Heart left ventricle (tissue), 16 donors: Measurements from ENCODE around the gene KLHDC9. TPM values are rescaled to one million over a fixed set of nuclear protein-coding genes. Genes with fewer than 3 reads are reported as not detected.

Experiments used
- ATAC-seq, 4 donors: fragments of 200-7000 bp; cut with Tn5 transposase; one replicate each; pipeline ENCODE4 v1.9.1; 2020 to 2022; ENCODE audit warnings: moderate library complexity in 4 of 4, mild to moderate bottlenecking in 3 of 4, moderate number of reproducible peaks in 1 of 4
- DNase-seq, 5 donors: peaks; one replicate each; pipeline ENCODE4 v3.0.0-alpha.2; 2020
- H3K27ac ChIP-seq, 12 donors: fragments of 200-600 bp; sonication (generic) in 4 of 12; one replicate each; pipeline versions ENCODE4 v1.5.0 to v1.8.0; 2016 to 2022; ENCODE audit warnings: mild to moderate bottlenecking in 2 of 12
- H3K27me3 ChIP-seq, 9 donors: fragments of 200-600 bp; sonication (generic) in 2 of 9; one replicate each; pipeline versions ENCODE4 v1.5.1 to v1.8.0; 2016 to 2022; ENCODE audit warnings: mild to moderate bottlenecking in 3 of 9
- H3K36me3 ChIP-seq, 9 donors: fragments of 200-600 bp; sonication (generic) in 2 of 9; one replicate each; pipeline versions ENCODE4 v1.5.0 to v1.8.0; 2018 to 2022; ENCODE audit warnings: mild to moderate bottlenecking in 2 of 9
- H3K4me1 ChIP-seq, 12 donors: fragments of 200-600 bp; sonication (generic) in 4 of 12; one replicate each; pipeline versions ENCODE4 v1.5.0 to v1.8.0; 2016 to 2022; ENCODE audit warnings: mild to moderate bottlenecking in 3 of 12
- H3K4me3 ChIP-seq, 12 donors: fragments of 200-600 bp; sonication (generic) in 4 of 12; one replicate each; pipeline versions ENCODE4 v1.5.0 to v1.8.0; 2017 to 2022; ENCODE audit warnings: mild to moderate bottlenecking in 9 of 12, moderate library complexity in 4 of 12
- H3K9me3 ChIP-seq, 12 donors: fragments of 200-600 bp; sonication (generic) in 4 of 12; one replicate each; pipeline versions ENCODE4 v1.5.0 to v1.8.0; 2016 to 2022; ENCODE audit warnings: mild to moderate bottlenecking in 1 of 12
- POLR2A ChIP-seq, 2 donors: fragments of 450-650 bp; IDR thresholded peaks; one replicate each; pipeline ENCODE4 v1.6.1; 2017; ENCODE audit warnings: antibody characterized with exemption in 2 of 2, mild to moderate bottlenecking in 2 of 2, moderate library complexity in 2 of 2
- WGBS, 4 donors: extraction: QIAGEN DNeasy Blood & Tissue Kit in 2 of 4; methylation state at CpG; one replicate each; pipeline versions ENCODE4 v1.1.5 to v1.1.7; 2013 to 2018; 5-methylcytosine and 5-hydroxymethylcytosine counted together
- intact Hi-C, 10 donors: fragments of 100-400 bp; cut with DNase I; formaldehyde crosslinking; loops; one replicate each; pipeline versions ENCODE4 v1.11.1 to v1.14.2; 2022
- polyA plus RNA-seq, 2 donors: library from polyadenylated mRNA; stranded (reverse); fragments of 200-250 nt; gene quantifications; one replicate each; pipeline ENCODE4 v1.2.3, GENCODE V29; 2013
- total RNA-seq, 9 donors: library from RNA; depleted of rRNA in 2 of 9; stranded (reverse); fragments of >200 nt in 2 of 9; fragmentation: NEBNext Ultra II Directional in 3 of 9; extraction: Animal tissue kit (Norgen Biotek cat#: 25700) in 3 of 9; gene quantifications; one replicate each; pipeline versions ENCODE4 v1.1.0 to v1.2.4, GENCODE V29; 2016 to 2023
- TF ChIP-seq, protein P1 (sequence below), 12 donors: fragments of 200-600 bp; sonication (generic) in 4 of 12; IDR thresholded peaks; one replicate each; pipeline versions ENCODE4 v1.5.0 to v1.8.0; 2018 to 2022; ENCODE audit warnings: antibody characterized with exemption in 12 of 12, mild to moderate bottlenecking in 5 of 12
- donor health status: ischemic (EF 13 %, LVEDD 7.1; RV severe dilation, severe dysfunction).
- donor health status: healthy with polysubstance abuse.
- donor health status: DM: no; HTN: yes; CAD: no.
- donor health status: DM: no; HTN: no; CAD: no.
- donor health status: ischemic (EF 25% LVEDD 6.9; RV normal size, moderate dysfunction).
- donor health status: ischemic (EF 25% LVEDD 5.7; RV mildly dilated, moderate dysfunction).
- donor health status: healthy.
- donor health status: DM: yes; HTN: yes; CAD: no.
- donor health status: ischemic (EF 35%, LVEDD 5.7; RV mildly dilated, moderate dysfunction).
- donor health status: nonischemic (EF 11% LVEDD 7.7; RV severe dilation, severe dysfunction).
- donor health status: DM: yes; HTN: yes; CAD: no.
- donor health status: PGD.
- donor health status: ischemic (EF 29% LVEDD 5.4; RV normal size, mild dysfunction).
- donor health status: nonischemic (EF 23%, LVEDD 6.1; RV moderate dilation, normal function).

Gene KLHDC9
- total and polyA plus RNA-seq, 11 donors, result 0.43 to 13.3 (median 4.8) TPM

DNA sequence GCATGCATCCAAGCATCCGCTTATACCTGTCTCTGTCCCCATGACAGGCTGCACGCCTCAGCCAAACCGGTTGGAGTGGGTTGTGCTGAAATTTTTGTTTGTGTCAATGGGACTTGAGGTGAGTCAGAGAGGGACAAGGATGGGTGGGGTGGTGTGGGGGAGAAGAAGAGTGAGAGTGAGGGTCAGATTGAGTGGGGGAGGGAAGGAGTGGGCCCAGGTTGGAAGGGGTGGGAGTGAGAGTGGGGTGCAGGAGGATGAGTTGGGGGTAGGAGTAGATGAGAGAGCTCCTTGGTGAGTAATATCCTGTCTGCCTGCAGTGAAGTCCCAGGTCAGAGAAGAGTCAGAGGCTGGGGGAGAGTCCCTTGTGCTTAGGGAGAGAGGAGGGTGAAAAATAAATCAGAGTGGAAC, 5.5 kb upstream of the KLHDC9 start:
- intact Hi-C loops, result loop anchor here in 3 of 10 donors (10.0 kb wide), 2 partner anchors 258 to 368 kb away; no protein-coding TSS in a partner anchor
- DNase-seq (no peak), ATAC-seq (no peak)
- H3K4me1 ChIP-seq, result peaks cover 0 to 20% (median 7%) of the 10 kb centered on the region in 12 donors
- H3K4me3 ChIP-seq, result no peak overlapping the region
- no peaks in the 10 kb centered on the region for H3K9me3 ChIP-seq
- TF ChIP-seq, protein P1, sequence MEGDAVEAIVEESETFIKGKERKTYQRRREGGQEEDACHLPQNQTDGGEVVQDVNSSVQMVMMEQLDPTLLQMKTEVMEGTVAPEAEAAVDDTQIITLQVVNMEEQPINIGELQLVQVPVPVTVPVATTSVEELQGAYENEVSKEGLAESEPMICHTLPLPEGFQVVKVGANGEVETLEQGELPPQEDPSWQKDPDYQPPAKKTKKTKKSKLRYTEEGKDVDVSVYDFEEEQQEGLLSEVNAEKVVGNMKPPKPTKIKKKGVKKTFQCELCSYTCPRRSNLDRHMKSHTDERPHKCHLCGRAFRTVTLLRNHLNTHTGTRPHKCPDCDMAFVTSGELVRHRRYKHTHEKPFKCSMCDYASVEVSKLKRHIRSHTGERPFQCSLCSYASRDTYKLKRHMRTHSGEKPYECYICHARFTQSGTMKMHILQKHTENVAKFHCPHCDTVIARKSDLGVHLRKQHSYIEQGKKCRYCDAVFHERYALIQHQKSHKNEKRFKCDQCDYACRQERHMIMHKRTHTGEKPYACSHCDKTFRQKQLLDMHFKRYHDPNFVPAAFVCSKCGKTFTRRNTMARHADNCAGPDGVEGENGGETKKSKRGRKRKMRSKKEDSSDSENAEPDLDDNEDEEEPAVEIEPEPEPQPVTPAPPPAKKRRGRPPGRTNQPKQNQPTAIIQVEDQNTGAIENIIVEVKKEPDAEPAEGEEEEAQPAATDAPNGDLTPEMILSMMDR (IDR thresholded peaks at IDR 0.05), result no peak
- no peak for TF ChIP-seq POLR2A (IDR thresholded peaks at IDR 0.05)
- H3K36me3 ChIP-seq, result no peaks in the 10 kb centered on the region
- no peaks in the 10 kb centered on the region for H3K27me3 ChIP-seq
- no peak overlapping the region for H3K27ac ChIP-seq
- WGBS, 4 donors, result 86 to 92% (median 90%) methylated on average over 3 of the region's 3 CpGs

GRCh38 chr1:161094481-161094880, 3.7 kb upstream of the KLHDC9 start:
- WGBS, 4 donors, result 93 to 98% (median 96%) methylated on average over 14 of the region's 14 CpGs
- intact Hi-C loops, result loop anchor here in 3 of 10 donors (10.0 kb wide), 2 partner anchors 260 to 370 kb away; no protein-coding TSS in a partner anchor
- TF ChIP-seq POLR2A (IDR thresholded peaks at IDR 0.05), result no peak
- H3K4me1 ChIP-seq, result peaks cover 2 to 35% (median 15%) of the 10 kb centered on the region in 12 donors
- H3K4me3 ChIP-seq, result no peak overlapping the region
- no peaks in the 10 kb centered on the region for H3K9me3 ChIP-seq
- no peaks in the 10 kb centered on the region for H3K27me3 ChIP-seq
- H3K27ac ChIP-seq, result no peak overlapping the region
- no peak for ATAC-seq
- peaks cover 0 to 4% (median 0%) of the 10 kb centered on the region in 9 donors for H3K36me3 ChIP-seq
- DNase-seq, result no peak

GRCh38 chr1:161095230-161095629, 2.9 kb upstream of the KLHDC9 start:
- peaks cover 0 to 12% (median 5%) of the 10 kb centered on the region in 9 donors for H3K36me3 ChIP-seq
- H3K4me3 ChIP-seq, result no peak overlapping the region
- intact Hi-C loops, result loop anchor here in 6 of 10 donors (5.0 to 10.0 kb wide), 7 partner anchors 48 to 370 kb away; partner anchors contain the start of gene USF1 (in 1 of the 6)
- TF ChIP-seq, protein P1 (IDR thresholded peaks at IDR 0.05), result no peak
- TF ChIP-seq POLR2A (IDR thresholded peaks at IDR 0.05), result no peak
- ATAC-seq, result no peak
- H3K27me3 ChIP-seq, result no peaks in the 10 kb centered on the region
- WGBS, 4 donors, result 90 to 93% (median 91%) methylated on average over 6 of the region's 6 CpGs
- no peak overlapping the region for H3K27ac ChIP-seq
- no peaks in the 10 kb centered on the region for H3K9me3 ChIP-seq
- no peak for DNase-seq
- peaks cover 2 to 35% (median 15%) of the 10 kb centered on the region in 12 donors for H3K4me1 ChIP-seq

GRCh38 chr1:161096015-161096414, 2.1 kb upstream of the KLHDC9 start:
- H3K36me3 ChIP-seq, result peaks cover 0 to 20% (median 12%) of the 10 kb centered on the region in 9 donors
- intact Hi-C loops, result loop anchor here (2.0 to 10.0 kb wide), 11 partner anchors 37 to 371 kb away; partner anchors contain the start of genes DEDD (in 1 of the 10) and USF1 (in 1 of the 10)
- DNase-seq, result no peak
- H3K27ac ChIP-seq, result peak overlapping the region in 4 of 12 donors; percentile 2 to 50 (median 38)
- H3K4me1 ChIP-seq, result peaks cover 2 to 35% (median 17%) of the 10 kb centered on the region in 12 donors
- WGBS, 4 donors, result 83 to 93% (median 91%) methylated on average over 2 of the region's 2 CpGs
- no peaks in the 10 kb centered on the region for H3K9me3 ChIP-seq
- no peak overlapping the region for H3K4me3 ChIP-seq
- no peaks in the 10 kb centered on the region for H3K27me3 ChIP-seq
- no peak for TF ChIP-seq POLR2A (IDR thresholded peaks at IDR 0.05)
- TF ChIP-seq, protein P1 (IDR thresholded peaks at IDR 0.05), result no peak
- ATAC-seq, result no peak
